Esophagus muscularis mucosa (tissue), 4 donors: ENCODE measurements around the gene CYP4A22. TPM values are rescaled to one million over a fixed set of nuclear protein-coding genes. Genes with fewer than 3 reads are reported as not detected.
"Not testable (repeated sequence)": the region's sequence is repeated elsewhere in the genome, so short reads cannot be mapped to it uniquely, and the experiment has no call there.

ENCODE experiments used
- DNase-seq: peaks from one replicate; pipeline ENCODE4 v3.0.0-alpha.2; 2017; ENCODE audit errors: extremely low spot score
- H3K27ac ChIP-seq, 4 donors: fragments of 200-600 bp; sonication (generic); replicated peaks in 1 of 4; 1 replicate in 3 of 4; 2 replicates in 1 of 4; pipeline ENCODE4 v1.5.1; 2016 to 2019; ENCODE audit warnings: mild to moderate bottlenecking in 1 of 4
- H3K27me3 ChIP-seq, 4 donors: fragments of 200-600 bp; sonication (generic); one replicate each; pipeline versions ENCODE4 v1.5.1 to v1.6.0; 2016 to 2019
- H3K36me3 ChIP-seq, 4 donors: fragments of 200-600 bp; sonication (generic); one replicate each; pipeline ENCODE4 v1.5.1; 2016 to 2019
- H3K4me1 ChIP-seq, 4 donors: fragments of 200-600 bp; sonication (generic); one replicate each; pipeline ENCODE4 v1.5.1; 2016 to 2019
- H3K4me3 ChIP-seq, 4 donors: fragments of 200-600 bp; sonication (generic); 1 replicate in 2 of 4; 2 replicates in 2 of 4; pipeline ENCODE4 v1.5.1; 2016 to 2019; ENCODE audit warnings: mild to moderate bottlenecking in 4 of 4, moderate library complexity in 1 of 4
- H3K9me3 ChIP-seq, 4 donors: fragments of 200-600 bp; sonication (generic); 1 replicate in 3 of 4; 2 replicates in 1 of 4; pipeline ENCODE4 v1.5.1; 2016 to 2019
- CTCF ChIP-seq, 3 experiments: fragments of 200-600 bp in 2 of 3; fragments of 450-650 bp in 1 of 3; sonication (generic) in 2 of 3; IDR thresholded peaks; one replicate each; pipeline ENCODE4 v1.5.1; 2017 to 2019; ENCODE audit warnings: antibody characterized with exemption in 3 of 3, mild to moderate bottlenecking in 2 of 3, moderate library complexity in 1 of 3
- EP300 ChIP-seq: sonication (generic); formaldehyde crosslinking; IDR thresholded peaks from one replicate; pipeline ENCODE4 v1.6.1; 2017; ENCODE audit warnings: antibody characterized with exemption
- POLR2A ChIP-seq: fragments of 450-650 bp; IDR thresholded peaks from one replicate; pipeline ENCODE4 v1.6.1; 2017; ENCODE audit warnings: antibody characterized with exemption, moderate library complexity, mild to moderate bottlenecking, low read depth
- POLR2AphosphoS5 ChIP-seq, 2 donors: sonication (generic); formaldehyde crosslinking; IDR thresholded peaks; one replicate each; pipeline ENCODE4 v1.6.1; 2017; ENCODE audit warnings: antibody characterized with exemption in 2 of 2
- WGBS: methylation state at CpG from one replicate; pipeline ENCODE4 v1.1.5; 2018; 5-methylcytosine and 5-hydroxymethylcytosine counted together
- intact Hi-C: fragments of 100-400 bp; cut with DNase I; formaldehyde crosslinking; loops from one replicate; pipeline ENCODE4 v1.15.1; 2023
- total RNA-seq, 4 donors: library from RNA; depleted of rRNA; stranded (reverse); fragments of >200 nt; gene quantifications; one replicate each; pipeline versions ENCODE4 v1.1.0 to v1.2.1, GENCODE V29; 2016

The CYP4A22 gene
- total RNA-seq, 4 donors from 2014 or later: 0.19 to 0.46 TPM; not detected in 2

DNA sequence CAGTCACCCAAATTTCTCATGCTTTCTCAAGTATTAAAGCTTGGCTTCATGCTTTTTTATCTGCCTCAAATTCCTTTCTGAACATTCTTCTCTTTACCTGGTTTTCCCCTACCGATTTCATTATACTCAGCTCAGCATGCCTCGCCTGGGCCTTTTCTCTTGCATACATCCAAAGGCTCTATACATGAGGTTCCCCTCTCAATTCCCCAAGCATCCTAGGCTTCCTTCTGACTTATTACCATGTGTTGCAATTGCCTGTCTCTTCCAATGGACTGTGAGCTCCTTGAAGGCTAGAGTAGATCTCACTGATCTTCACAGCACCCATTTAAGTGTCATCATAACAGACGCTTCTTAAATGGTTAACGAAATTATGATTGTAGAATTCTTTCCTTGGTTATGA, 24.1 kb upstream of the CYP4A22 start:
- Histone ChIP-seq H3K9me3 (no peaks in the 10 kb centered on the region), H3K27me3 (no peaks in the 10 kb centered on the region), H3K27ac (no peak overlapping the region), H3K4me3 (no peak overlapping the region), H3K4me1 (no peaks in the 10 kb centered on the region), H3K36me3 (no peaks in the 10 kb centered on the region)
- intact Hi-C loops: no loop called here
- no peak for DNase-seq
- 87% methylated on average over 4 of the region's 4 CpGs for WGBS
- TF ChIP-seq EP300 (no peak), POLR2AphosphoS5 (IDR thresholded peaks at IDR 0.05) (no peak), CTCF (IDR thresholded peaks at IDR 0.05) (no peak), POLR2A (no peak)

- H3K9me3 ChIP-seq, DNase-seq, H3K27ac ChIP-seq, H3K4me3 ChIP-seq, H3K27me3 ChIP-seq, H3K36me3 ChIP-seq, intact Hi-C loops, H3K4me1 ChIP-seq: not testable (repeated sequence)
- WGBS: 86% methylated on average over 1 of the region's 1 CpG
These were observed 16.2 kb upstream of the CYP4A22 start for GRCh38 chr1:47121039-47121438.

GRCh38 chr1:47124834-47125233, 12.4 kb upstream of the CYP4A22 start:
- H3K27me3 ChIP-seq, H3K4me1 ChIP-seq, H3K9me3 ChIP-seq, DNase-seq, H3K27ac ChIP-seq, H3K4me3 ChIP-seq, intact Hi-C loops, H3K36me3 ChIP-seq: not testable (repeated sequence)

- WGBS: 100% methylated on average over 2 of the region's 2 CpGs
- DNase-seq, H3K27ac ChIP-seq, H3K9me3 ChIP-seq, intact Hi-C loops, H3K36me3 ChIP-seq, H3K4me1 ChIP-seq, H3K4me3 ChIP-seq, H3K27me3 ChIP-seq: not testable (repeated sequence)
These were observed 10.2 kb upstream of the CYP4A22 start for GRCh38 chr1:47126997-47127396.

GRCh38 chr1:47128221-47128620, 9.0 kb upstream of the CYP4A22 start:
- TF ChIP-seq POLR2AphosphoS5 (IDR thresholded peaks at IDR 0.05): no peak
- no peak for TF ChIP-seq EP300
- no peak for TF ChIP-seq CTCF (IDR thresholded peaks at IDR 0.05)
- no peak for TF ChIP-seq POLR2A
- H3K4me1 ChIP-seq: no peaks in the 10 kb centered on the region
- H3K36me3 ChIP-seq: no peaks in the 10 kb centered on the region
- no peak for DNase-seq
- no peaks in the 10 kb centered on the region for H3K27me3 ChIP-seq
- intact Hi-C loops: no loop called here
- no peaks in the 10 kb centered on the region for H3K9me3 ChIP-seq
- H3K4me3 ChIP-seq: no peak overlapping the region
- no peak overlapping the region for H3K27ac ChIP-seq
- 90% methylated on average over 1 of the region's 1 CpG for WGBS

- intact Hi-C loops, H3K4me3 ChIP-seq, H3K27me3 ChIP-seq, H3K27ac ChIP-seq, H3K36me3 ChIP-seq, DNase-seq, H3K4me1 ChIP-seq, H3K9me3 ChIP-seq: not testable (repeated sequence)
- 72% methylated on average over 2 of the region's 2 CpGs for WGBS
These were observed 8.4 kb upstream of the CYP4A22 start for GRCh38 chr1:47128854-47129253.

- H3K9me3 ChIP-seq, H3K4me3 ChIP-seq, DNase-seq, H3K4me1 ChIP-seq, H3K36me3 ChIP-seq, H3K27me3 ChIP-seq, intact Hi-C loops, H3K27ac ChIP-seq: not testable (repeated sequence)
- 85% methylated on average over 8 of the region's 8 CpGs for WGBS
These were observed 7.6 kb upstream of the CYP4A22 start for GRCh38 chr1:47129489-47130230.

DNA sequence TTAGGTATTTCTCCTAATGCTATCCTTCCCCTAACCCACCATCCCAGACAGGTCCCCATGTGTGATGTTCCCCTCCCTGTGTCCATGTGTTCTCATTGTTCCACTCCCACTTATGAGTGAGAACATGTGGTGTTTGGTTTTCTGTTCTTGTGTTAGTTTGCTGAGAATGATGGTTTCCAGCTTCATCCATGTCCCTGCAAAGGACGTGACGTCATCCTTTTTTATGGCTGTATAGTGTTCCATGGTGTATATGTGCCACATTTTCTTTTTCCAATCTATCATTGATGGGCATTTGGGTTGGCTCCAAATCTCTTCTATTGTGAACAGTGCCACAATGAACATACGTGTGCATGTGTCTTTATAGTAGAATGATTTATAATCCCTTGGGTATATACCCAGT, 4.6 kb upstream of the CYP4A22 start:
- intact Hi-C loops, H3K4me3 ChIP-seq, DNase-seq, H3K4me1 ChIP-seq, H3K27ac ChIP-seq, H3K9me3 ChIP-seq, H3K36me3 ChIP-seq, H3K27me3 ChIP-seq: not testable (repeated sequence)
- WGBS: 97% methylated on average over 3 of the region's 3 CpGs
